Gastroesophageal sphincter (tissue), 3 donors: ENCODE results near the gene MYO5A.

ENCODE experiments used
- CTCF ChIP-seq, 4 experiments: fragments of 200-600 bp in 2 of 4; fragments of 450-650 bp in 2 of 4; sonication (generic) in 1 of 4; IDR thresholded peaks; one replicate each; pipeline ENCODE4 v1.5.1; 2017 to 2019; ENCODE audit warnings: antibody characterized with exemption in 4 of 4, mild to moderate bottlenecking in 2 of 4, moderate library complexity in 2 of 4
- EP300 ChIP-seq: sonication (generic); formaldehyde crosslinking; IDR thresholded peaks from one replicate; pipeline ENCODE4 v1.6.1; 2017; ENCODE audit warnings: antibody characterized with exemption, mild to moderate bottlenecking
- POLR2A ChIP-seq, 2 donors: fragments of 450-650 bp; IDR thresholded peaks; one replicate each; pipeline ENCODE4 v1.6.1; 2017; ENCODE audit warnings: antibody characterized with exemption in 2 of 2, mild to moderate bottlenecking in 2 of 2, moderate library complexity in 1 of 2
- POLR2AphosphoS5 ChIP-seq: sonication (generic); formaldehyde crosslinking; IDR thresholded peaks from one replicate; pipeline ENCODE4 v1.6.1; 2017; ENCODE audit warnings: antibody characterized with exemption

GRCh38 chr15:52295421-52296001, 233.2 kb downstream of the MYO5A start, which contains the start of gene MYO5C:
- no peak for TF ChIP-seq CTCF (IDR thresholded peaks at IDR 0.05)
- TF ChIP-seq EP300, result no peak
- TF ChIP-seq POLR2A (IDR thresholded peaks at IDR 0.05), result peak in 1 of 2 donors; percentile 34
- no peak for TF ChIP-seq POLR2AphosphoS5
